AG04450 (cell line): ENCODE results near the gene TAS2R1. TPM values are rescaled to one million over a fixed set of nuclear protein-coding genes. Genes with fewer than 3 reads are reported as not detected.

Experiments
- CTCF ChIA-PET: fragments of 300-600, 350-600 bp; formaldehyde crosslinking; extraction: SDS; loops from one replicate; lab custom pipeline; 2022; ENCODE audit warnings: antibody characterized with exemption, inconsistent platforms; lab: Charles Lee
- POLR2A ChIA-PET: fragments of 350-600 bp; formaldehyde crosslinking; extraction: SDS; loops from one replicate; lab custom pipeline; 2021; ENCODE audit warnings: antibody characterized with exemption, inconsistent platforms; lab: Yijun Ruan, JAX
- DNase-seq: peaks from one replicate; pipeline ENCODE4 v3.0.0-alpha.2; 2011; ENCODE audit warnings: low read depth, low spot score
- H3K27ac ChIP-seq: one replicate; pipeline ENCODE4 v1.5.1; 2012; ENCODE audit warnings: low read depth, low read length, control low read depth
- H3K27me3 ChIP-seq: one replicate; pipeline ENCODE4 v1.6.0; 2012; ENCODE audit warnings: low read length; ENCODE audit not compliant: control insufficient read depth, insufficient read depth
- H3K4me3 ChIP-seq: 2 replicates; pipeline ENCODE4 v1.5.1; 2011; ENCODE audit warnings: mild to moderate bottlenecking, low read depth, low read length, control low read depth
- H3K9me3 ChIP-seq: 2 replicates; pipeline ENCODE4 v1.5.1; 2012; ENCODE audit warnings: low read length; ENCODE audit not compliant: control insufficient read depth, insufficient read depth
- polyA plus RNA-seq: library from polyadenylated mRNA; depleted of rRNA; stranded (reverse); fragments of >200 nt; gene quantifications from 2 replicates; pipeline ENCODE4 v1.2.3, GENCODE V29; 2011
- TF ChIP-seq, protein P1 (sequence below): IDR thresholded peaks from 2 replicates; pipeline ENCODE4 v1.5.1; 2011; ENCODE audit warnings: low read depth, low read length, control low read depth, inconsistent platforms

The TAS2R1 gene
- polyA plus RNA-seq, 1 experiment = 0.14 TPM

DNA sequence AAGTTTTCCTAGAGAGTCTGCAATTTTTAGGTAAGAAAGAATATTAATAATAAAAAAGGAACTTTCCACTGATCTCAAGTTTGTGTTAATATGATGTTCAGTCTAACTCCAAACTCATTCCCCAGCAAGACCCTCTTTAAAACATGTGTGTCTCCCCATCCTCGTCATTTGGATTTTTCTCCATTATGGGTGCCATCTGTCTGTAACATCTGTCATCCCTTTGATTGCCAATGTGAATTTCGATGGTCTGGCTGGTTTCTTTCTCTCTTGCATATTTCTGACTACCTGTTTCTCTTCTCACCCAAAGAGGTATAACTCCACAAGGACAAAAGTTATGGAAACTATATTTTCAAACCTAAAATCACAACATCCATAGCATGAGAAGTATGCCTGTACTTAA, 4.4 kb downstream of the TAS2R1 start:
- POLR2A ChIA-PET = no interaction called here
- Histone ChIP-seq H3K27me3 (no peaks in the 10 kb centered on the region), H3K9me3 (no peaks in the 10 kb centered on the region), H3K4me3 (no peak overlapping the region), H3K27ac (no peak overlapping the region)
- TF ChIP-seq, protein P1, sequence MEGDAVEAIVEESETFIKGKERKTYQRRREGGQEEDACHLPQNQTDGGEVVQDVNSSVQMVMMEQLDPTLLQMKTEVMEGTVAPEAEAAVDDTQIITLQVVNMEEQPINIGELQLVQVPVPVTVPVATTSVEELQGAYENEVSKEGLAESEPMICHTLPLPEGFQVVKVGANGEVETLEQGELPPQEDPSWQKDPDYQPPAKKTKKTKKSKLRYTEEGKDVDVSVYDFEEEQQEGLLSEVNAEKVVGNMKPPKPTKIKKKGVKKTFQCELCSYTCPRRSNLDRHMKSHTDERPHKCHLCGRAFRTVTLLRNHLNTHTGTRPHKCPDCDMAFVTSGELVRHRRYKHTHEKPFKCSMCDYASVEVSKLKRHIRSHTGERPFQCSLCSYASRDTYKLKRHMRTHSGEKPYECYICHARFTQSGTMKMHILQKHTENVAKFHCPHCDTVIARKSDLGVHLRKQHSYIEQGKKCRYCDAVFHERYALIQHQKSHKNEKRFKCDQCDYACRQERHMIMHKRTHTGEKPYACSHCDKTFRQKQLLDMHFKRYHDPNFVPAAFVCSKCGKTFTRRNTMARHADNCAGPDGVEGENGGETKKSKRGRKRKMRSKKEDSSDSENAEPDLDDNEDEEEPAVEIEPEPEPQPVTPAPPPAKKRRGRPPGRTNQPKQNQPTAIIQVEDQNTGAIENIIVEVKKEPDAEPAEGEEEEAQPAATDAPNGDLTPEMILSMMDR = no peak
- CTCF ChIA-PET = no interaction called here
- DNase-seq = no peak

DNA sequence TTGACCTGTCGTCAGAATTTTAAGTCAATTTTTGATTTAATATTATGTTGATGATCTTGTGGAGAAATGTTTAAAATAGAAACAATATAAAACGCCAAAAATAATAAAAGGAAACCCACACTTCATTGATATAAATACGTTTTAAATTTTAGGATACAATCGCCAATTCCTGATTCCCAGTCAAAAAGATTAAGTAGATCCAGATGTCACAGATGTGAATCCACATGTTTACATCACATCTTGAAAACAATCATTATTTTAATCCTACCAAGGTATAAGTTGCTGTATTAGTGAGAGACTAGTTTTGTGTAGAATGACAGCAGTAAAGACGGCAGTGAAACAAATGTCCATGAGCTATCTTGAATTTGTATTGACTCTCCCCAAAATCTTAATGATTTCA, 4.9 kb downstream of the TAS2R1 start:
- no peak overlapping the region for H3K4me3 ChIP-seq
- TF ChIP-seq, protein P1 = no peak
- ChIA-PET POLR2A (no interaction called here), CTCF (interaction anchor here (0.7 kb wide), 1 partner anchor 301 kb away, joined by 3 read pairs; no protein-coding TSS in a partner anchor)
- H3K27me3 ChIP-seq = no peaks in the 10 kb centered on the region
- DNase-seq = no peak
- no peaks in the 10 kb centered on the region for H3K9me3 ChIP-seq
- H3K27ac ChIP-seq = no peak overlapping the region

- Histone ChIP-seq H3K27me3 (no peaks in the 10 kb centered on the region), H3K27ac (no peak overlapping the region), H3K4me3 (no peak overlapping the region), H3K9me3 (no peaks in the 10 kb centered on the region)
- ChIA-PET CTCF (interaction anchor here (0.7 to 1.9 kb wide), 2 partner anchors 81 to 302 kb away, joined by 3 to 5 read pairs; no protein-coding TSS in a partner anchor), POLR2A (no interaction called here)
- TF ChIP-seq, protein P1 = no peak
- no peak for DNase-seq
These were observed 5.8 kb downstream of the TAS2R1 start for GRCh38 chr5:9624196-9624947.

DNA sequence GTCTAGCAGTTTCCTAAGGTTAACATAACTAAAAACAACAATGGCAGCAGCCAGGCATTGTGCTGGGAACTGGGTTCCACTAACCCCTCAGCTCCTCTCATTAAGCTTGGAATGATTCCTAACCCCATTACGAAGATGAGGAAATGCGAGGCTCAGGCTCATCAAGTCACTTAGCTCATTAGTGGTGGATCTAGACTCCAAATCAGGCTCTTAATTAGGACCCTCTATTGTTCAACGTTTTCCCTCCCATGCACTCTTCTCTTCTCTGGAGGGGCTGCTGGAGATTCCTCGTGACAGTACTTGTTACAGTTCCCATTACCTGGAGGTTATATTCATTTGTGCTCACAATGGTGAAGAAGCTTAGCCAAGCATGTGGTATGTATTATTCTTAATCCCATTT, 6.5 kb downstream of the TAS2R1 start:
- TF ChIP-seq, protein P1 = no peak
- DNase-seq = no peak
- Histone ChIP-seq H3K27me3 (no peaks in the 10 kb centered on the region), H3K4me3 (no peak overlapping the region), H3K9me3 (no peaks in the 10 kb centered on the region), H3K27ac (no peak overlapping the region)
- CTCF ChIA-PET = interaction anchor here (1.9 kb wide), 1 partner anchor 80 kb away, joined by 5 read pairs; no protein-coding TSS in a partner anchor
- POLR2A ChIA-PET = no interaction called here

DNA sequence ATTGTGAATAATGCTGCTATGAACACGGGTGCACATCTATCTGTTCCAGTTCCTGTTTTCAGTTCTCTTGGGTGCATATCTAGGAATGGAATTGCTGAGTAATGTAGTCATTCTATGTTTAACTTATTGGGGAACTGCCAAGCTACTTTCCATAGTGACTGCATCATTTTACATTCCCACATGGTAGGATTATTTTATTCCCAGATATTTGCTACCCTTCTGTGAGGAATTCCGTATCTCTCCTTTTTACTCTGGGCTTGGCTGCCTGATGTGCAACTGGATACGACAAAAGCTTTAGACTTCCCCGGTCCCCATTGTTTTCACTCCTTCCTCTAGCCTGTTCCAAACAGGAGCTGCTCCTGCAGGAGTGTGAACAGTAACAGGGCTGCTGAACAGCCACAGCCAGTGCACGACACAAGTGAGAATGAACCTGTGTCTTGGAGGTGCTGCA, 7.2 kb downstream of the TAS2R1 start:
- H3K27ac ChIP-seq = peak overlapping the region; percentile 78
- H3K27me3 ChIP-seq = no peaks in the 10 kb centered on the region
- POLR2A ChIA-PET = interaction anchor here (0.8 kb wide), 1 partner anchor 76 kb away, joined by 4 read pairs; no protein-coding TSS in a partner anchor
- CTCF ChIA-PET = interaction anchor here (1.0 to 1.9 kb wide), 2 partner anchors 14 to 79 kb away, joined by 4 to 5 read pairs; no protein-coding TSS in a partner anchor
- H3K4me3 ChIP-seq = no peak overlapping the region
- DNase-seq = peak; percentile 73
- TF ChIP-seq, protein P1 = no peak
- H3K9me3 ChIP-seq = no peaks in the 10 kb centered on the region
